ENCODE results near the gene LARP1B. TPM values are rescaled to one million over a fixed set of nuclear protein-coding genes. Genes with fewer than 3 reads are reported as not detected.
"Not testable (repeated sequence)": the region's sequence is repeated elsewhere in the genome, so short reads cannot be mapped to it uniquely, and the experiment has no call there.

Gene LARP1B
- total RNA-seq, 1 donor from 2014 or later, result 19.4 TPM

GRCh38 chr4:128249787-128250668 lies 188.9 kb downstream of the LARP1B start:
- H3K4me3 ChIP-seq, result no peak overlapping the region
- H3K36me3 ChIP-seq, result no peaks in the 10 kb centered on the region
- no peak overlapping the region for H3K27ac ChIP-seq
- no peaks in the 10 kb centered on the region for H3K27me3 ChIP-seq
- intact Hi-C loops (cut with DNase I), result no loop called here
- TF ChIP-seq POLR2A (IDR thresholded peaks at IDR 0.05) (no peak), POLR2AphosphoS5 (IDR thresholded peaks at IDR 0.05; ENCODE audit: insufficient read depth in 1 of 2, low read depth in 1 of 2) (no peak)
- TF ChIP-seq, protein P1, sequence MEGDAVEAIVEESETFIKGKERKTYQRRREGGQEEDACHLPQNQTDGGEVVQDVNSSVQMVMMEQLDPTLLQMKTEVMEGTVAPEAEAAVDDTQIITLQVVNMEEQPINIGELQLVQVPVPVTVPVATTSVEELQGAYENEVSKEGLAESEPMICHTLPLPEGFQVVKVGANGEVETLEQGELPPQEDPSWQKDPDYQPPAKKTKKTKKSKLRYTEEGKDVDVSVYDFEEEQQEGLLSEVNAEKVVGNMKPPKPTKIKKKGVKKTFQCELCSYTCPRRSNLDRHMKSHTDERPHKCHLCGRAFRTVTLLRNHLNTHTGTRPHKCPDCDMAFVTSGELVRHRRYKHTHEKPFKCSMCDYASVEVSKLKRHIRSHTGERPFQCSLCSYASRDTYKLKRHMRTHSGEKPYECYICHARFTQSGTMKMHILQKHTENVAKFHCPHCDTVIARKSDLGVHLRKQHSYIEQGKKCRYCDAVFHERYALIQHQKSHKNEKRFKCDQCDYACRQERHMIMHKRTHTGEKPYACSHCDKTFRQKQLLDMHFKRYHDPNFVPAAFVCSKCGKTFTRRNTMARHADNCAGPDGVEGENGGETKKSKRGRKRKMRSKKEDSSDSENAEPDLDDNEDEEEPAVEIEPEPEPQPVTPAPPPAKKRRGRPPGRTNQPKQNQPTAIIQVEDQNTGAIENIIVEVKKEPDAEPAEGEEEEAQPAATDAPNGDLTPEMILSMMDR (IDR thresholded peaks at IDR 0.05), result no peak
- H3K9me3 ChIP-seq, result no peaks in the 10 kb centered on the region
- no peaks in the 10 kb centered on the region for H3K4me1 ChIP-seq
- DNase-seq (ENCODE audit: extremely low spot score in 2 of 2), result no peak

GRCh38 chr4:128255906-128256305 lies 194.8 kb downstream of the LARP1B start:
- Histone ChIP-seq H3K4me3 (no peak overlapping the region), H3K36me3 (no peaks in the 10 kb centered on the region), H3K27ac (no peak overlapping the region), H3K9me3 (no peaks in the 10 kb centered on the region), H3K4me1 (no peaks in the 10 kb centered on the region), H3K27me3 (no peaks in the 10 kb centered on the region)
- no peak for DNase-seq (ENCODE audit: extremely low spot score in 2 of 2)
- TF ChIP-seq POLR2A (IDR thresholded peaks at IDR 0.05), result no peak
- TF ChIP-seq, protein P1 (IDR thresholded peaks at IDR 0.05), result no peak
- no peak for TF ChIP-seq POLR2AphosphoS5 (IDR thresholded peaks at IDR 0.05; ENCODE audit: insufficient read depth in 1 of 2, low read depth in 1 of 2)
- intact Hi-C loops (cut with DNase I), result no loop called here

DNA sequence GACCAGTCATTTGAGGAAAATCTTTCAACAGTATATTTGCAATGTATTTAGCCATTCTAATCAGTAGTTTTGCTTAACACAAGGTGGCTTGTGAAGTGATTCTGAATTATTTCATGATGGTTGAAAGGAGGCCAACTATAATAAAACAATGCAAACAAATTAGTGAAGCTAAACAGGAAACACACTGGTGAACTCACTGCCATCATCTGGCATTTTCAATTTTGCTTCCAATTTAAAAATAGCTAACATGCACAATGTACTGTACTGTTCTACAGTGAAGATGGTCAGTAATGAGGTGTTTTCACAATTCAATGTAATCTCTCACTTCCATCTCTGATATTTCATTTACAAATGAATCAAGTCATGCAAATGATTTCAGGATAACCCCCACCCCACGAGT lies 195.4 kb downstream of the LARP1B start:
- Histone ChIP-seq H3K9me3 (no peaks in the 10 kb centered on the region), H3K36me3 (no peaks in the 10 kb centered on the region), H3K4me1 (no peaks in the 10 kb centered on the region), H3K27me3 (no peaks in the 10 kb centered on the region), H3K27ac (no peak overlapping the region), H3K4me3 (no peak overlapping the region)
- DNase-seq (ENCODE audit: extremely low spot score in 2 of 2), result no peak
- intact Hi-C loops (cut with DNase I), result no loop called here
- no peak for TF ChIP-seq POLR2A (IDR thresholded peaks at IDR 0.05)
- TF ChIP-seq, protein P1 (IDR thresholded peaks at IDR 0.05), result no peak
- TF ChIP-seq POLR2AphosphoS5 (IDR thresholded peaks at IDR 0.05; ENCODE audit: insufficient read depth in 1 of 2, low read depth in 1 of 2), result no peak

DNA sequence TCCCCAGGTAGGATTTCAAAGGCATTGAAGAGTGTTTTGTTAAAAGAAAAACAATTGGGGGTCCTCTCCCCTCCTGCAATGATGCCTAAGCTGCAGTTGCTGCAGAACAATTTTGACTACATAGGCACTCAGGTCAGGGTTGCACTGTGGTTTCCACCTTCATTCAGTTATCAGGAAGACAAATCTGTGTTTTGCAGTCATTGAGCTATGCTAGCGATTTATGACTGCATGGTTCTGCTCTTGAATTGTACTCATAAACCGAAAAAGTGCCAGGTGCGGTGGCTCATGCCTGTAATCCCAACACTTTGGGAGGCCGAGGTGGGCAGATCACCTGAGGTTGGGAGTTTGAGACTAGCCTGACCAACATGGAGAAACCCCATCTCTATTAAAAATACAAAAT lies 197.1 kb downstream of the LARP1B start:
- H3K36me3 ChIP-seq; DNase-seq (ENCODE audit: extremely low spot score in 2 of 2); H3K4me3 ChIP-seq; intact Hi-C loops (cut with DNase I); H3K27ac ChIP-seq; H3K9me3 ChIP-seq; H3K4me1 ChIP-seq; H3K27me3 ChIP-seq: not testable (repeated sequence)

DNA sequence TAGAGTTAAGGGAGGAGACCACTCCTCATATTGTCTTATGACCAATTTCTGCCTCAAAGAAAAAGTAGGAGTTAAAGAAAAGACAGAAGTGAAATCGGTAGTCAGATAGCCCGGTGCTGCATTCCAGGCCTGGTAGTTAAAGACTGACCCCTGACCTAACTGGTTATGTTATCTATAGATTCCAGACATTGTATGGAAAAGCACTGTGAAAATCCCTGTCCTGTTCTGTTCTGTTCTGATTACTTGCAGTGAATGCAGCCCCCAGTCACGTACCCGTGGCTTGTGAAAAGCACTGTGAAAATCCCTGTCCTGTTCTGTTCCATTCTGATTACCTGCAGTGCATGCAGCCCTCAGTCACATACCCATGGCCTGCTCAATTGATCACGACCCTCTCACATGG lies 198.8 kb downstream of the LARP1B start:
- H3K27me3 ChIP-seq; H3K27ac ChIP-seq; H3K36me3 ChIP-seq; DNase-seq (ENCODE audit: extremely low spot score in 2 of 2); intact Hi-C loops (cut with DNase I); H3K4me3 ChIP-seq; H3K4me1 ChIP-seq; H3K9me3 ChIP-seq: not testable (repeated sequence)

Other genes with a start within 250 kb of the LARP1B start
- gene PLK4, start 180.4 kb upstream of the LARP1B start, total RNA-seq, result 6.6 TPM
- 38.8 TPM for gene MFSD8, start 96.1 kb upstream of the LARP1B start, total RNA-seq
- 8.6 TPM for gene ABHD18, start 95.9 kb upstream of the LARP1B start, total RNA-seq
- 27.7 TPM for gene PGRMC2, start 226.5 kb downstream of the LARP1B start, total RNA-seq